HL-60 (cell line): Measurements from ENCODE around the gene TBX10.
"Not testable (repeated sequence)": the region's sequence is repeated elsewhere in the genome, so short reads cannot be mapped to it uniquely, and the experiment has no call there.

Experiments
- GABPA ChIP-seq: IDR thresholded peaks from 2 replicates; pipeline ENCODE4 v1.6.1; 2012; ENCODE audit warnings: low read depth
- TF ChIP-seq, protein P1 (sequence below): IDR thresholded peaks from one replicate; pipeline ENCODE4 v1.5.1; 2011; ENCODE audit warnings: low read length, control low read depth, inconsistent platforms; ENCODE audit not compliant: insufficient read depth
- TF ChIP-seq, protein P2 (sequence below): IDR thresholded peaks from 2 replicates; pipeline ENCODE4 v1.6.1; 2012; ENCODE audit warnings: low read depth; ENCODE audit not compliant: insufficient replicate concordance

DNA sequence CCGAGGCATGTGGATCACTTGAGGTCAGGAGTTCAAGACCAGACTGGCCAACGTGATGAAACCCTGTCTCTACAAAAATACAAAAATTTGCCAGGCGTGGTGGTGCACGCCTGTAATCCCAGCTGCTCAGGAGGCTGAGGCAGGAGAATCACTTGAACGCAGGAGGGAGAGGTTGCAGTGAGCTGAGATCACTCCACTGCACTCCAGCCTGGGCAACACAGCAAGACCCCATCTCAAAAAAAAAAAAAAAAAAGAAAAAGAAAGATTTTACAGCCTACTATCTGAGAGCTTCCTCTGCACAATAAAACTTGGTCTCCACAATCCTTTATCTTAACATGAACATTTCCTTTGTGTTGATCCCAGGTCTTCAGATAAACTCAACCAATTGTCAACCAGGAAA lies 21.2 kb upstream of the TBX10 start:
- TF ChIP-seq, protein P1, sequence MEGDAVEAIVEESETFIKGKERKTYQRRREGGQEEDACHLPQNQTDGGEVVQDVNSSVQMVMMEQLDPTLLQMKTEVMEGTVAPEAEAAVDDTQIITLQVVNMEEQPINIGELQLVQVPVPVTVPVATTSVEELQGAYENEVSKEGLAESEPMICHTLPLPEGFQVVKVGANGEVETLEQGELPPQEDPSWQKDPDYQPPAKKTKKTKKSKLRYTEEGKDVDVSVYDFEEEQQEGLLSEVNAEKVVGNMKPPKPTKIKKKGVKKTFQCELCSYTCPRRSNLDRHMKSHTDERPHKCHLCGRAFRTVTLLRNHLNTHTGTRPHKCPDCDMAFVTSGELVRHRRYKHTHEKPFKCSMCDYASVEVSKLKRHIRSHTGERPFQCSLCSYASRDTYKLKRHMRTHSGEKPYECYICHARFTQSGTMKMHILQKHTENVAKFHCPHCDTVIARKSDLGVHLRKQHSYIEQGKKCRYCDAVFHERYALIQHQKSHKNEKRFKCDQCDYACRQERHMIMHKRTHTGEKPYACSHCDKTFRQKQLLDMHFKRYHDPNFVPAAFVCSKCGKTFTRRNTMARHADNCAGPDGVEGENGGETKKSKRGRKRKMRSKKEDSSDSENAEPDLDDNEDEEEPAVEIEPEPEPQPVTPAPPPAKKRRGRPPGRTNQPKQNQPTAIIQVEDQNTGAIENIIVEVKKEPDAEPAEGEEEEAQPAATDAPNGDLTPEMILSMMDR: not testable (repeated sequence)
- TF ChIP-seq, protein P2, sequence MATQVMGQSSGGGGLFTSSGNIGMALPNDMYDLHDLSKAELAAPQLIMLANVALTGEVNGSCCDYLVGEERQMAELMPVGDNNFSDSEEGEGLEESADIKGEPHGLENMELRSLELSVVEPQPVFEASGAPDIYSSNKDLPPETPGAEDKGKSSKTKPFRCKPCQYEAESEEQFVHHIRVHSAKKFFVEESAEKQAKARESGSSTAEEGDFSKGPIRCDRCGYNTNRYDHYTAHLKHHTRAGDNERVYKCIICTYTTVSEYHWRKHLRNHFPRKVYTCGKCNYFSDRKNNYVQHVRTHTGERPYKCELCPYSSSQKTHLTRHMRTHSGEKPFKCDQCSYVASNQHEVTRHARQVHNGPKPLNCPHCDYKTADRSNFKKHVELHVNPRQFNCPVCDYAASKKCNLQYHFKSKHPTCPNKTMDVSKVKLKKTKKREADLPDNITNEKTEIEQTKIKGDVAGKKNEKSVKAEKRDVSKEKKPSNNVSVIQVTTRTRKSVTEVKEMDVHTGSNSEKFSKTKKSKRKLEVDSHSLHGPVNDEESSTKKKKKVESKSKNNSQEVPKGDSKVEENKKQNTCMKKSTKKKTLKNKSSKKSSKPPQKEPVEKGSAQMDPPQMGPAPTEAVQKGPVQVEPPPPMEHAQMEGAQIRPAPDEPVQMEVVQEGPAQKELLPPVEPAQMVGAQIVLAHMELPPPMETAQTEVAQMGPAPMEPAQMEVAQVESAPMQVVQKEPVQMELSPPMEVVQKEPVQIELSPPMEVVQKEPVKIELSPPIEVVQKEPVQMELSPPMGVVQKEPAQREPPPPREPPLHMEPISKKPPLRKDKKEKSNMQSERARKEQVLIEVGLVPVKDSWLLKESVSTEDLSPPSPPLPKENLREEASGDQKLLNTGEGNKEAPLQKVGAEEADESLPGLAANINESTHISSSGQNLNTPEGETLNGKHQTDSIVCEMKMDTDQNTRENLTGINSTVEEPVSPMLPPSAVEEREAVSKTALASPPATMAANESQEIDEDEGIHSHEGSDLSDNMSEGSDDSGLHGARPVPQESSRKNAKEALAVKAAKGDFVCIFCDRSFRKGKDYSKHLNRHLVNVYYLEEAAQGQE: not testable (repeated sequence)
- TF ChIP-seq GABPA: not testable (repeated sequence)
